ENCODE results near the gene TMEM250.
"Not testable (repeated sequence)": the region's sequence is repeated elsewhere in the genome, so short reads cannot be mapped to it uniquely, and the experiment has no call there.

The TMEM250 gene

DNA sequence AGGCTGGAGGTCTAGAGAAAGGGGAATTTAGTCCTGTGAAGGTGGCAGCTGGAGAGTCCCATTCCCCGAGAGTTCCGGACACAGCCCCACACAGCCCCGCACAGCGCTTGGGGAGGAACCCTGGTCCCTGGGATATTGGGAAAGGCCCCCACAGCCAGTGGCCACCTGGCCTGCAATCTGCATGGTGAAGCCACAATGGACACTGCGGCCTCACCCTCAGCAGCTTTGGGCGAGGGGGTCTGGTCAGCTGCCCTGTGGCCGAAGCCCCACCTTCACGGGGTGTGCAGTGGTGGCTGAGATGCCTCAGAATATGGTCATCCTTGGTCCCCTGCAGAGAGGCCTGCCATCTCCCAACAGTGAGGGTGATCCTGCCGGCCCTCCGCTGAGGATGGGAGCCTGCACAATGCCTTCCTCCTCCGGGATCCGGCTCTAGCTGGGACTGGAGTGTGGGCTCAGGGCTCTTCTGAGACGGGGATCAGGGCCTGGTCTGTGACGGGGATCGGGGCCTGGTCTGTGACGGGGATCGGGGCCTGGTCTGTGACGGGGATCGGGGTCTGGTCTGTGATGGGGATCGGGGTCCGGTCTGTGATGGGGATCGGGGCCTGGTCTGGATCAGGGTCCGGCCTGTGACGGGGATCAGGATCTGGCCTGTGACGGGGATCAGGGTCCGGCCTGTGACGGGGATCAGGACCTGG is 33.3 kb upstream of the TMEM250 start:
- FAIRE-seq (no peak), DNase-seq (ENCODE audit: insufficient read length, low spot score) (no peak)
- TF ChIP-seq, protein P1, sequence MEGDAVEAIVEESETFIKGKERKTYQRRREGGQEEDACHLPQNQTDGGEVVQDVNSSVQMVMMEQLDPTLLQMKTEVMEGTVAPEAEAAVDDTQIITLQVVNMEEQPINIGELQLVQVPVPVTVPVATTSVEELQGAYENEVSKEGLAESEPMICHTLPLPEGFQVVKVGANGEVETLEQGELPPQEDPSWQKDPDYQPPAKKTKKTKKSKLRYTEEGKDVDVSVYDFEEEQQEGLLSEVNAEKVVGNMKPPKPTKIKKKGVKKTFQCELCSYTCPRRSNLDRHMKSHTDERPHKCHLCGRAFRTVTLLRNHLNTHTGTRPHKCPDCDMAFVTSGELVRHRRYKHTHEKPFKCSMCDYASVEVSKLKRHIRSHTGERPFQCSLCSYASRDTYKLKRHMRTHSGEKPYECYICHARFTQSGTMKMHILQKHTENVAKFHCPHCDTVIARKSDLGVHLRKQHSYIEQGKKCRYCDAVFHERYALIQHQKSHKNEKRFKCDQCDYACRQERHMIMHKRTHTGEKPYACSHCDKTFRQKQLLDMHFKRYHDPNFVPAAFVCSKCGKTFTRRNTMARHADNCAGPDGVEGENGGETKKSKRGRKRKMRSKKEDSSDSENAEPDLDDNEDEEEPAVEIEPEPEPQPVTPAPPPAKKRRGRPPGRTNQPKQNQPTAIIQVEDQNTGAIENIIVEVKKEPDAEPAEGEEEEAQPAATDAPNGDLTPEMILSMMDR (IDR thresholded peaks at IDR 0.05; ENCODE audit: insufficient read depth, missing control alignments), result no peak

DNA sequence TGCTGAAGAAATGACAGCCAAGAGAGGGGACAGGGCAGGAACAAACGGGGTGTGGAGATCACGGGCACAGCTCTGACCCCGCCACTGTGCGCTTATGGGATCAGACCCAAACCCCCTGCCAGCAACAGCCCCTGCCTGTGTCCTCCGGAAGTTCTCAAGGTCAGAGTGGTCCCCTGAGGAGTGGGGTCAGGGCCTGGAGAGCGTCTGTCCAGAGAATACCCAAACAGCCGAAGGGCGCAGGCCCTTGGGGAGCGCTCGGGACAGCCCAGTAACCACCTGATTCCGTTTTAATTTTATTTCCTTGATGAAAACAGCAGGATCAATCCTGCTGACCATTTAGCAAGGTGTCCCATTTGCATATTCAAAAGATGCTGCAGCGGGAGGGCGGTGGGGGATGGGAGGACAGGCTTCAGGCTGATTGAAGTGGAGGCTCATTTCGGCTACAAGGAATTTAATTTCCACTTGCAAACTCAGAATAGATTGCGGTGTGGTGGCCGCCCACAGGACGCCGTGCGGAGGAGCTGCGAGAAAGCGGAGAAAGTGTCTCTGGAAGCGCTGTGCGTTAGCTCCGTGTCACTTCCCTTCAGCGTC is 32.6 kb upstream of the TMEM250 start:
- DNase-seq (ENCODE audit: insufficient read length, low spot score) (no peak), FAIRE-seq (no peak)
- TF ChIP-seq, protein P1 (IDR thresholded peaks at IDR 0.05; ENCODE audit: insufficient read depth, missing control alignments), result no peak

DNA sequence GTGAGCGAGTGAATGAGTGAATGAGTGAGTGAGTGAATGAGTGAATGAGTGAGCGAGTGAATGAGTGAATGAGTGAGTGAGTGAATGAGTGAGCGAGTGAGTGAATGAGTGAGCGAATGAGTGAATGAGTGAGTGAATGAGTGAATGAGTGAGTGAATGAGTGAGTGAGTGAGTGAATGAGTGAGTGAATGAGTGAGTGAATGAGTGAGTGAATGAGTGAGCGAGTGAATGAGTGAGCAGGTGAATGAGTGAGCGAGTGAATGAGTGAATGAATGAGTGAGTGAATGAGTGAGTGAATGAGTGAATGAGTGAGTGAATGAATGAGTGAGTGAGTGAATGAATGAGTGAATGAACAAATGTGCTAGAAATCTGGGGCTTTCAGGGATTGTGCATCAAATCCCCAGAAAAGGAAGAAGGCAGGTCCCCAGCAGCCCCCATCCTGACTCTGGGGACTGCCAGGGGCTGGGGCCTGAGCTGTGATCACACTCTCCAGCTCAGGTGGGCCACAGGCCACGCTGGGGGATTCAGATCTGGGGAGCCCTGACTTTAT is 32.1 kb upstream of the TMEM250 start:
- not testable (repeated sequence) for FAIRE-seq; DNase-seq (ENCODE audit: insufficient read length, low spot score)

DNA sequence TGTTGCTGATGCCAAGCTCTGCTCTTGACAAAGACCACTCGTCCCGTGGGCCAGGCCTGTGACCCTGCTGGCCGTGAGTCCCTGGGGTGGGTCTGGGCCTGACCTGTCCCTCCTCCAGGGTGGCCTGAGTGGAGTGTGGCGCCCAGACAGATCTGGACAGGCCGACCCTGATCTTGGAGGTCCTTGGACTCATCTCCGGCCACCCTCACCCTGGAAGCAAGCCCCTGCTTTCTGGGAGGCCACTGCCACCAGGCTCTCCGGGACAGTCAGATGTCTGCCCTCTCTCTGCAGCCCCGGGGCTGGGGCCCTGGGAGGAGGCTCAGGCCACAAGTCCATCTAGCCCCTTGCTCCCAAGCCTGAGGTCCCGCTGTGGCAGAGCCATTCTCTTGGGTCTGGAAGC is 31.2 kb upstream of the TMEM250 start:
- no peak for DNase-seq (ENCODE audit: insufficient read length, low spot score)
- no peak for FAIRE-seq
- TF ChIP-seq, protein P1 (IDR thresholded peaks at IDR 0.05; ENCODE audit: insufficient read depth, missing control alignments), result no peak

DNA sequence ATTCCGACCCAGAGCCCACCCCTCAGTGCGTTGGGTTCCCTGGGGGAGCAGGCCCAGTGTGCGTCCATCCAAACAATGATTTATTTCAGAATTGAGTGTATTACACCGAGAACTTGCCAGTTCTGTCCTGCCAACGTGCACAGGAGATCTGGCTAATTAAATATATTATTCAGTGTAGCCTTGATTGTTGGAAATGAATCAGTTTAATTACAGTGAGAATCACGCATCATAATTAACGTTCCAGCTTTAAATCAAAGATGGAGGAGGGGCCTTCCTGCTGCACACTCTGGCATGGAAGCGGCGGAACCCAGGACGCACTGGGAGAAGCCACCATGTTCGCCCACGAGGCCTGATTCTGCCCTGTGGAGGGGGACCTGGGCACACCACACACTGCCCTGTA is 30.7 kb upstream of the TMEM250 start:
- no peak for DNase-seq (ENCODE audit: insufficient read length, low spot score)

DNA sequence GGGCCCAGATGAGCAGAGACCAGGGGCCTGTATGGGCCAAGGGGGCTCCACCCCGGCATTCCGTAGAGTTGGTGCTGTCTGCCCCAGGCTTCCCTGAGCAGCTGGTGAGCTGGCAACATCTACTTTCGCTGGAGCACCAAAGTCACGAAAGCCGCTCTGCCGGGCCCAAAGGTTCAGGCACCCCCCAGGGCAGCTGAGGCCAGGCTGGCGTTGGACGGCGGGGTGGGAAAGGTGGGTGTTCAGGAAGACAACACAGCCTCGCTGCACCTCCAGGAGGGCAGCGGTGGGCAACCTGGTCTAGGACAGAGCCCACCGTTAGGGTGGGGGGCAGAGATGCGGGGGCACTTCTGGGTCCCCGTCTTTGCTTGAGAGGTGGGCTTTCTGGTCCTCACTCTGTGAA is 30.1 kb upstream of the TMEM250 start:
- TF ChIP-seq, protein P1 (IDR thresholded peaks at IDR 0.05; ENCODE audit: insufficient read depth, missing control alignments), result no peak

More for the DNA sequence above, 30.7 kb upstream of the TMEM250 start:
- TF ChIP-seq, protein P1 (IDR thresholded peaks at IDR 0.05; ENCODE audit: insufficient read depth, missing control alignments), result no peak
- FAIRE-seq, result no peak

DNA sequence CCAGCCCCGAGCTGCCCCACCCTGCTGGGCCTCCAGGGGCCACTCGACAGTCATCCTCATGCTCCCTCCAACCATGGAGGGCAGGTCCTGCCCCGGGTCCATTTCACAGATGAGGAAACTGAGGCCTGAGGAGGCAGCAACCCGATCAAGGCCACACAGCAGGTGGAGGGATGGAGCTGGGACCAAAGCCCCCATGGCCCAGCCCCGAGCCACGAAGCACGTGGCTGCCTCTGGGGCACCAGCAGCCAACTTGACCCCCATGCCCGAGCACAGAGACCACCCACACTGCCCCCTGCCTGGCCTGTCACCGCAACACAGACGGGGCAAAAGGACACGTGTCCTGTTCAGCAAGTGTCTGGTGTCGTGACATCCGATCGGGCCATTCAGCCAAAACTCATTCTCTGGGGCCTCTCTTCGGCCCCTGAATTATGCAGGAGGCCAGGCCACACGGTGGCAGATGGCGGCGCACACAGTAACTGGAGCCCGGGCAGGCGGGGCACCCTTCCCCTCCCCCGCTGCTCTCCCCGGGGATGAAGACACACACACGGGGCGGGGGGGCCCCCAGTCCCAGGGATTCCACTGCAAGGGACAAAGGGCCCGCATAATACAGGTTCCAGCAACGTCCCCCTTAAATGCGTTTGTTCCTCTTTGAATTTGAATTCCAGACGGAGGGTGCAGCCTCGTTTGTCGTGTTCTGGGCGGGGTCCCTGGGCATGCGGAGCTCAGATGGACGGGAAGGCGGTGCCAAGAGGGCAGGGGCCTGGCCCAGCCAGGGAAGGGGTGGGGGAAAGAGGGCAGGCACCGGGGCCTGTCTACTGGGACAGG is 29.4 kb upstream of the TMEM250 start:
- TF ChIP-seq, protein P1 (IDR thresholded peaks at IDR 0.05; ENCODE audit: insufficient read depth, missing control alignments), result no peak
- peak; percentile 34 for DNase-seq (ENCODE audit: insufficient read length, low spot score)
- no peak for FAIRE-seq

More for the DNA sequence above, 30.1 kb upstream of the TMEM250 start:
- no peak for DNase-seq (ENCODE audit: insufficient read length, low spot score)
- FAIRE-seq, result no peak

Data from D721Med (cell line).